ENCODE data around the gene CACNG3. TPM values are rescaled to one million over a fixed set of nuclear protein-coding genes. Genes with fewer than 3 reads are reported as not detected.

Gene CACNG3
- total RNA-seq, 1 experiment from 2014 or later, result not detected

DNA sequence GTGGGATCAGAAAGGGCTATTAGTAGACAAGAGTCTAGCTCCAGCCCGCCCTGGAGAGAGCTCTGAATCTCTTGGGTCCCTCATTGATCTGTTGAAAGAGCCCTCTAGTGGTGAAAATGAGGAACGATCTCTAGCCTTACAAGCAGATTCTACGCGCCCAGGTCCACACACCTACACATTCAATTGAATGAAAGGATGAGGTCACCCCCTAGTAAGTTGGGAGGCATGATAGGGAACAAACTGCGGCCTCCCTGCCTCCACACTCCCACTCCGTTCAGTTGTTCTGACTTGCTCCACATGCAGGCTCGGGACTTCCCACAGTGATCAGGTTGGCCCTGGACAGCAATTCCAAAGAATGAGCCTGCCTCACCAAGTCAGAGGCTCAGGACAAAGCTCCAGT, 2.9 kb upstream of the CACNG3 start:
- no peak overlapping the region for H2AK5ac ChIP-seq (ENCODE audit: insufficient read length, low read length)
- DNase-seq, result peak; percentile 68
- TF ChIP-seq, protein P1, sequence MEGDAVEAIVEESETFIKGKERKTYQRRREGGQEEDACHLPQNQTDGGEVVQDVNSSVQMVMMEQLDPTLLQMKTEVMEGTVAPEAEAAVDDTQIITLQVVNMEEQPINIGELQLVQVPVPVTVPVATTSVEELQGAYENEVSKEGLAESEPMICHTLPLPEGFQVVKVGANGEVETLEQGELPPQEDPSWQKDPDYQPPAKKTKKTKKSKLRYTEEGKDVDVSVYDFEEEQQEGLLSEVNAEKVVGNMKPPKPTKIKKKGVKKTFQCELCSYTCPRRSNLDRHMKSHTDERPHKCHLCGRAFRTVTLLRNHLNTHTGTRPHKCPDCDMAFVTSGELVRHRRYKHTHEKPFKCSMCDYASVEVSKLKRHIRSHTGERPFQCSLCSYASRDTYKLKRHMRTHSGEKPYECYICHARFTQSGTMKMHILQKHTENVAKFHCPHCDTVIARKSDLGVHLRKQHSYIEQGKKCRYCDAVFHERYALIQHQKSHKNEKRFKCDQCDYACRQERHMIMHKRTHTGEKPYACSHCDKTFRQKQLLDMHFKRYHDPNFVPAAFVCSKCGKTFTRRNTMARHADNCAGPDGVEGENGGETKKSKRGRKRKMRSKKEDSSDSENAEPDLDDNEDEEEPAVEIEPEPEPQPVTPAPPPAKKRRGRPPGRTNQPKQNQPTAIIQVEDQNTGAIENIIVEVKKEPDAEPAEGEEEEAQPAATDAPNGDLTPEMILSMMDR (conservative IDR thresholded peaks at IDR 0.05), result peak; percentile 86
- H4K5ac ChIP-seq (ENCODE audit: insufficient read length, low read depth, low read length), result no peak overlapping the region
- H3T11ph ChIP-seq (ENCODE audit: low read length), result no peak overlapping the region
- H3K79me1 ChIP-seq (ENCODE audit: insufficient read depth, low read depth, low read length, poor library complexity, severe bottlenecking), result no peaks in the 10 kb centered on the region
- H3K56ac ChIP-seq (ENCODE audit: insufficient read length, low read depth, low read length), result no peak overlapping the region
- no peak overlapping the region for H4K91ac ChIP-seq (ENCODE audit: insufficient read length, low read depth, low read length)
- H3K18ac ChIP-seq (ENCODE audit: insufficient read length, low read depth, low read length), result no peak overlapping the region
- Mint-ChIP-seq H3K9me3 (no peaks in the 10 kb centered on the region), H3K4me3 (no peak overlapping the region), H3K4me1 (peaks cover 20 to 28% of the 10 kb centered on the region in 2 experiments), H3K27ac (no peak overlapping the region), H3K27me3 (ENCODE audit: low read depth) (peaks cover 54% of the 10 kb centered on the region), H3K36me3 (ENCODE audit: insufficient read depth in 1 of 3, low read depth in 3 of 3) (no peaks in the 10 kb centered on the region)
- H3K4me1 ChIP-seq (ENCODE audit: insufficient read depth, low read length), result no peaks in the 10 kb centered on the region
- H3K4me2 ChIP-seq (ENCODE audit: insufficient read depth, insufficient read length, low read length), result no peak overlapping the region
- no peak overlapping the region for H3K27ac ChIP-seq (ENCODE audit: insufficient read length, low read depth, low read length)
- peaks cover 6% of the 10 kb centered on the region; the same call in 1 of the 2 replicates for H3K27me3 ChIP-seq (ENCODE audit: insufficient read depth, low read length)
- H4K20me1 ChIP-seq (ENCODE audit: control insufficient read depth, insufficient read depth, insufficient read length), result no peaks in the 10 kb centered on the region
- no peak overlapping the region for H2AFZ ChIP-seq (ENCODE audit: low read length)
- H3K23me2 ChIP-seq (ENCODE audit: insufficient read length, low read depth, low read length, poor library complexity, severe bottlenecking), result peaks cover 7% of the 10 kb centered on the region
- no peak overlapping the region for H2BK120ac ChIP-seq (ENCODE audit: low read depth, low read length, poor library complexity, severe bottlenecking)
- no peak overlapping the region for H3K14ac ChIP-seq (ENCODE audit: insufficient read depth, low read length)
- H3K23ac ChIP-seq (ENCODE audit: insufficient read length, low read depth, low read length), result no peak overlapping the region
- H3K9ac ChIP-seq (ENCODE audit: extremely low read depth, insufficient read length, low read length), result no peak overlapping the region
- no peak overlapping the region for H3K4ac ChIP-seq (ENCODE audit: low read depth, low read length)
- no peak overlapping the region for H2BK20ac ChIP-seq (ENCODE audit: low read depth, low read length, poor library complexity, severe bottlenecking)
- no peak overlapping the region for H4K8ac ChIP-seq (replicated peaks; ENCODE audit: insufficient read length, low read depth, low read length)
- no CpG with 5 or more reads among the region's 7 CpGs for WGBS (ENCODE audit: extremely low coverage, insufficient read length, low lambda C conversion rate)
- H3K79me2 ChIP-seq (ENCODE audit: insufficient read depth, low read length), result no peaks in the 10 kb centered on the region
- H2BK5ac ChIP-seq (ENCODE audit: insufficient read length, low read length), result no peak overlapping the region
- H2BK15ac ChIP-seq (ENCODE audit: low read depth, low read length), result no peak overlapping the region
- H2BK12ac ChIP-seq (ENCODE audit: insufficient read length, low read depth, low read length), result no peak overlapping the region
- no peaks in the 10 kb centered on the region for H3K9me3 ChIP-seq (ENCODE audit: control insufficient read depth, low read depth, low read length)
